CD8-positive, alpha-beta memory T cell (primary cell): Measurements from ENCODE around the gene EXOC6B. TPM values are rescaled to one million over a fixed set of nuclear protein-coding genes. Genes with fewer than 3 reads are reported as not detected.

ENCODE experiments used
- CTCF ChIA-PET: fragments of 350-600 bp; sonication (Branson Sonifier 250); formaldehyde crosslinking; loops from one replicate; lab custom pipeline; 2021; ENCODE audit warnings: antibody characterized with exemption; lab: Charles Lee
- POLR2A ChIA-PET: fragments of 350-600 bp; sonication (Branson Sonifier 250); formaldehyde crosslinking; loops from one replicate; lab custom pipeline; 2021; ENCODE audit warnings: antibody characterized with exemption; lab: Charles Lee
- DNase-seq, 5 donors: peaks; one replicate each; pipeline versions ENCODE4 v3.0.0 to v3.0.0-alpha.2; 2020 to 2022; ENCODE audit warnings: mixed read lengths in 1 of 5
- H3K27ac ChIP-seq: one replicate; pipeline ENCODE4 v1.7.0; 2013; ENCODE audit warnings: low read depth, mild to moderate bottlenecking, low read length, moderate library complexity
- H3K27me3 ChIP-seq: 2 replicates; pipeline ENCODE4 v1.7.0; 2013; ENCODE audit warnings: low read length, mild to moderate bottlenecking; ENCODE audit not compliant: insufficient read depth, poor library complexity, severe bottlenecking
- H3K36me3 ChIP-seq: 2 replicates; pipeline ENCODE4 v1.7.0; 2013; ENCODE audit warnings: mild to moderate bottlenecking, low read length, moderate library complexity; ENCODE audit not compliant: insufficient read depth
- H3K4me1 ChIP-seq: 2 replicates; pipeline ENCODE4 v1.7.0; 2013; ENCODE audit warnings: mild to moderate bottlenecking, low read length, moderate library complexity; ENCODE audit not compliant: insufficient read depth
- H3K4me3 ChIP-seq: 2 replicates; pipeline ENCODE4 v1.7.0; 2013; ENCODE audit warnings: mild to moderate bottlenecking, low read length
- H3K9me3 ChIP-seq: 2 replicates; pipeline ENCODE4 v1.7.0; 2013; ENCODE audit warnings: mild to moderate bottlenecking, low read length
- H3K27ac Mint-ChIP-seq, 8 donors: one replicate each; pipeline ENCODE4 v1.8.0; 2020 to 2021; ENCODE audit warnings: mixed read lengths in 8 of 8, mild to moderate bottlenecking in 6 of 8, inconsistent platforms in 3 of 8, moderate library complexity in 3 of 8
- H3K27me3 Mint-ChIP-seq, 2 donors: one replicate each; pipeline ENCODE4 v1.8.0; 2020 to 2021; ENCODE audit warnings: mixed read lengths in 2 of 2, mild to moderate bottlenecking in 1 of 2, moderate library complexity in 1 of 2
- H3K36me3 Mint-ChIP-seq, 3 donors: one replicate each; pipeline ENCODE4 v1.8.0; 2020 to 2021; ENCODE audit warnings: mixed read lengths in 3 of 3, inconsistent platforms in 1 of 3, mild to moderate bottlenecking in 1 of 3
- H3K4me1 Mint-ChIP-seq, 3 donors: one replicate each; pipeline ENCODE4 v1.8.0; 2020 to 2021; ENCODE audit warnings: mixed read lengths in 3 of 3, inconsistent platforms in 1 of 3, mild to moderate bottlenecking in 1 of 3
- H3K4me3 Mint-ChIP-seq, 7 donors: one replicate each; pipeline ENCODE4 v1.8.0; 2020 to 2021; ENCODE audit warnings: mixed read lengths in 7 of 7, mild to moderate bottlenecking in 6 of 7, moderate library complexity in 4 of 7, inconsistent platforms in 2 of 7
- H3K9me3 Mint-ChIP-seq, 5 donors: one replicate each; pipeline ENCODE4 v1.8.0; 2020 to 2022; ENCODE audit warnings: mixed read lengths in 5 of 5, mild to moderate bottlenecking in 3 of 5, moderate library complexity in 2 of 5, inconsistent platforms in 1 of 5
- polyA plus RNA-seq: library from polyadenylated mRNA; unstranded; fragments of 300-500 nt; fragmentation: Illumina TruSeq; gene quantifications from one replicate; pipeline ENCODE4 v1.2.3, GENCODE V29; 2021
- total RNA-seq, 2 experiments: library from RNA; stranded (reverse); gene quantifications; one replicate each; pipeline ENCODE4 v1.2.3, GENCODE V29; 2021

Gene EXOC6B
- total and polyA plus RNA-seq, 3 experiments from 2014 or later, result 2.1 to 9.4 (median 7.1) TPM

- H3K27ac Mint-ChIP-seq, result no peak overlapping the region
Observed at GRCh38 chr2:72156872-72157271, 669.0 kb downstream of the EXOC6B start.

DNA sequence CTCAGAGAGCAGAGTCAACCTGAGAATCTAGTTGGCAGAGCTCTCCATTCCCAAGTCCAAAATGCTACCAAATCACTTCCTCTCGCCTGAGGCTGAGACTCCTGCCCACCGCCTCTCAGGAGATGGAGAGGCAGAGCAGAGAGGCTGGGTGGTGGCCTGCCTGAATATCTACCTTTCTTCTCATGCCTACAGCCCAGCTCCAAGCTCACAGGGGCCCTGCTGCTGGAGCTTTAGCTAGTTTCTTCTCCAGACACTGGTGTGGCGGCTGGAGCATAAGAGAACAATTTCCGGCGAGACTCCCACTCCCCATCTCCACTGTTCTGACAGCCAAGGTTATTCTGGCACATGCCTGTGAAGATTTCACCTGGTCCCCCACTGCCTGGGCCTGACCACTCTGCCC lies 670.1 kb downstream of the EXOC6B start:
- ChIA-PET CTCF (no interaction called here), POLR2A (no interaction called here)
- Histone ChIP-seq H3K27me3 (peaks cover 3% of the 10 kb centered on the region), H3K27ac (no peak overlapping the region), H3K4me1 (no peaks in the 10 kb centered on the region), H3K36me3 (no peaks in the 10 kb centered on the region), H3K9me3 (no peaks in the 10 kb centered on the region), H3K4me3 (no peak overlapping the region)
- no peak for DNase-seq
- H3K36me3 Mint-ChIP-seq, result no peaks in the 10 kb centered on the region
- no peaks in the 10 kb centered on the region for H3K9me3 Mint-ChIP-seq
- no peak overlapping the region for H3K4me3 Mint-ChIP-seq
- no peaks in the 10 kb centered on the region for H3K4me1 Mint-ChIP-seq
- H3K27me3 Mint-ChIP-seq, result peaks cover 14 to 66% of the 10 kb centered on the region in 2 donors
- no peak overlapping the region for H3K27ac Mint-ChIP-seq

More at GRCh38 chr2:72156872-72157271, 669.0 kb downstream of the EXOC6B start:
- Histone ChIP-seq H3K27ac (no peak overlapping the region), H3K4me1 (no peaks in the 10 kb centered on the region), H3K27me3 (no peaks in the 10 kb centered on the region), H3K4me3 (no peak overlapping the region), H3K9me3 (no peaks in the 10 kb centered on the region), H3K36me3 (no peaks in the 10 kb centered on the region)
- Mint-ChIP-seq H3K4me1 (no peaks in the 10 kb centered on the region), H3K4me3 (no peak overlapping the region), H3K36me3 (no peaks in the 10 kb centered on the region), H3K27me3 (peaks cover 15 to 67% of the 10 kb centered on the region in 2 donors), H3K9me3 (no peaks in the 10 kb centered on the region)
- ChIA-PET CTCF (no interaction called here), POLR2A (no interaction called here)
- no peak for DNase-seq

DNA sequence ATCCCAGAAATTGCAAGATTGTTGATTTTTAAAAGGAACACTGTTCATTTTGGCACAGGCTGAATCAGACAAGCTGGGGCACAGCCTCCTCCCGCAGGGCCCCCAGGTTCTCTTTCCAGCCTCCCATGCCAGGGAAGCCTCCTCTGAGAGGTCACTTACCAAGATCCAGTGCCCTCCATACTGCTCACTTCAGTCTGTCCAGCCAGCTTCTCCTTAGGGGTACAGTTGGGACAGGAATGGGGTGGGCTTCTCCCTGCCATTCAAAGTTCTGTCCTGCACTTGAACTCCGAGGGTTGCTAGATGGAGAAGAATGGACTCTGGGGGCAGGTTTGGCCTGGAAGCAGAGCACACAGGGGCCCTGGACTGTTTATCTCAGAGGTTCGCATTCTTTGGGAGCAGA lies 670.7 kb downstream of the EXOC6B start:
- Histone ChIP-seq H3K4me1 (no peaks in the 10 kb centered on the region), H3K27me3 (peaks cover 9% of the 10 kb centered on the region), H3K4me3 (no peak overlapping the region), H3K9me3 (no peaks in the 10 kb centered on the region), H3K27ac (no peak overlapping the region), H3K36me3 (no peaks in the 10 kb centered on the region)
- H3K9me3 Mint-ChIP-seq, result no peaks in the 10 kb centered on the region
- ChIA-PET CTCF (no interaction called here), POLR2A (no interaction called here)
- DNase-seq, result no peak
- peaks cover 19 to 67% of the 10 kb centered on the region in 2 donors for H3K27me3 Mint-ChIP-seq
- H3K4me1 Mint-ChIP-seq, result peaks cover 2 to 5% (median 4%) of the 10 kb centered on the region in 3 donors
- H3K36me3 Mint-ChIP-seq, result no peaks in the 10 kb centered on the region
- no peak overlapping the region for H3K4me3 Mint-ChIP-seq
- H3K27ac Mint-ChIP-seq, result no peak overlapping the region

DNA sequence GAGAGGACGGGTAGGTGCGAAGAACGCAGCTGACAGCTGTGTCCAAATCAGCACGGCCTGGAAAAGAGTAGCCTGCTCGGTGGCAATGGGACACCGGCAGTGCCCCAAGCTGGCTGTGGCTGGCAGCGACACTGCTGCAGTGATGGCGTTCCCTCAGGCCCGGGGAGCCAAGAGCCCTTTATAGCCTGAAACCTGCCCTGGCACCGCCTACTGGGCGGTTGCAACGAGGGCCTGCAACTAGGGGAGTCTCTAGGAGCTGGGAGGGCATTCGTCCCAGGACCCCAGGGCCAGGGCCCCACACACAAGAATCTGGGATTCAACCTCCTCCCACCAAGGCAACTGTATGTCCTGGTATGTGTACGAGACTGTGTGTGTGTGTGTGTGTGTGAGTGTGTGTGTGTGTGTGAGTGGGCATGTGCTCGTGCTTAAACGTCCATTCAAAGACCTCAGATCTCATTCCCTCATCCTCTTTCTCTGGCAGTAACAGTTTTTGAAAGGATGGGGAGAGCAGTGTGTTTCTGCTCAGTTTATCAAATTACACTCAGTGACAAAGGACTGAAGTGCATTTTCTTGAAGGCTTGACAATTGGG lies 671.4 kb downstream of the EXOC6B start:
- no peaks in the 10 kb centered on the region for H3K9me3 ChIP-seq
- Mint-ChIP-seq H3K27me3 (peaks cover 23 to 68% of the 10 kb centered on the region in 2 donors), H3K9me3 (no peaks in the 10 kb centered on the region), H3K4me1 (peaks cover 9 to 12% (median 11%) of the 10 kb centered on the region in 3 donors), H3K36me3 (no peaks in the 10 kb centered on the region), H3K27ac (no peak overlapping the region), H3K4me3 (no peak overlapping the region)
- no peaks in the 10 kb centered on the region for H3K36me3 ChIP-seq
- ChIA-PET POLR2A (no interaction called here), CTCF (no interaction called here)
- H3K27me3 ChIP-seq, result peaks cover 16% of the 10 kb centered on the region
- DNase-seq, result no peak
- H3K4me3 ChIP-seq, result no peak overlapping the region
- no peak overlapping the region for H3K27ac ChIP-seq
- H3K4me1 ChIP-seq, result peaks cover 2% of the 10 kb centered on the region

DNA sequence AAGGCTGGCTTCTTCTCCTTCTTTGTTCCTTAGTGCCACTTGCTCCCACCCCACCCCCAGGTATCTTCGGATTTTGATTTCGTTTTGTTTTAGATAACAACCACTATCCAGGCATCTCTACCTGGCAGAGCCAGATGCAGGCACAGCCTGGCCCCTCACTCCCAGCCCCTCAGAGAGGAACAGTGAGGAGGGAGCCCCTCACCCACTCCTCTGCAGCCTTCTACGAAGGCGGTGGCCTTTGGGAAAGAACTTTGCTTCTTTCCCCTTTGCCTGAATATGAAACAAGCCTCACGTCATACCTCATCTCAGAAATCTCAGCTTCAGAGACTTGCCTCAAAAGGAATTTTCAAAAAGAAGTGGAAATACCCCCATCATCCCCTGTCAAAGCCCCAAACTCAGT lies 671.9 kb downstream of the EXOC6B start:
- no peaks in the 10 kb centered on the region for H3K36me3 ChIP-seq
- POLR2A ChIA-PET, result no interaction called here
- H3K27ac ChIP-seq, result no peak overlapping the region
- H3K36me3 Mint-ChIP-seq, result no peaks in the 10 kb centered on the region
- peak overlapping the region in 2 of 8 donors; percentile 55 to 77 for H3K27ac Mint-ChIP-seq
- peaks cover 6% of the 10 kb centered on the region for H3K4me1 ChIP-seq
- H3K4me3 Mint-ChIP-seq, result no peak overlapping the region
- peaks cover 28 to 73% of the 10 kb centered on the region in 2 donors for H3K27me3 Mint-ChIP-seq
- peaks cover 20% of the 10 kb centered on the region for H3K27me3 ChIP-seq
- no peaks in the 10 kb centered on the region for H3K9me3 Mint-ChIP-seq
- no peaks in the 10 kb centered on the region for H3K9me3 ChIP-seq
- CTCF ChIA-PET, result no interaction called here
- peaks cover 15 to 17% (median 16%) of the 10 kb centered on the region in 3 donors for H3K4me1 Mint-ChIP-seq
- no peak for DNase-seq
- no peak overlapping the region for H3K4me3 ChIP-seq

DNA sequence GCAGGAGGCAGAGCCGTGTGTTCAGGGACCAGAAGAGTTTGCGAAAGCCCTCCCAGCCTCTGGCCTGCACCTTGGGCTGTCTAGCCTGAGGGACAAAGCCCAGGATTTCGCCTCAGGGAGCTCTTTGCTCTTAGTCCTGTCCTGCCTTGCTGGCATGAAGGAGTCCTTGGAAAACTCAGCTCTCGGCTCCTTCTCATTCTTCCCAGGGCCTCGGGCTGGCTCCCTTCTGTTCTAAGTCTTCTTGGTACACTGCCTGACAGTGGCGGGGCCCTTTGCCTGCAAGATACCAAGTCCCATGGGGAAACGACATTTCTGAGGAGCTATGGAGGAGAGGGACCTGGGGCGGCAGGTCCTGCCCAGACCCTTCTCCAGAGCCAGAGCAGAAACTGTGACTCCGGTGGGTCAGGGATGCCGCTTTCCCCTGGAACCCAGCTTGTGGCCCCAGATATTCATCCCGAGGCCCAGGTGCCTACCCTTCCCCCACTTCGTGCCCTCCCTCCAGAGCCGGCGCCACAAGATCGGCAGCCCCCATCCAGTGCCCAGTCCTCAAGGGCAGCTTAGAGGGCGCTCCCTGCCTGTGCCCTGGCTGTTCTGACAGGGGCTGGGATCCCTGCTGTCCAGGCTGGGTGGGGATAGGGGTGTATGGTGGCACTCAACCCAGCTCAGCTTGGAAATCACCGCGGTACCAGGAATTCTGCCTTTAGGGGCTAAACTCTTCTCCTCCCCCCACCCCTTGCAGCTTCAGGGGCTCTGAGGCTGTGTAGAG lies 672.6 kb downstream of the EXOC6B start:
- Mint-ChIP-seq H3K27me3 (peaks cover 29 to 74% of the 10 kb centered on the region in 2 donors), H3K27ac (no peak overlapping the region), H3K4me1 (peaks cover 19 to 23% (median 20%) of the 10 kb centered on the region in 3 donors), H3K9me3 (peaks cover 0 to 2% (median 0%) of the 10 kb centered on the region in 5 donors), H3K4me3 (no peak overlapping the region), H3K36me3 (no peaks in the 10 kb centered on the region)
- H3K36me3 ChIP-seq, result no peaks in the 10 kb centered on the region
- ChIA-PET CTCF (no interaction called here), POLR2A (no interaction called here)
- H3K4me1 ChIP-seq, result peaks cover 6% of the 10 kb centered on the region
- no peak for DNase-seq
- H3K9me3 ChIP-seq, result no peaks in the 10 kb centered on the region
- no peak overlapping the region for H3K27ac ChIP-seq
- H3K27me3 ChIP-seq, result peaks cover 20% of the 10 kb centered on the region
- no peak overlapping the region for H3K4me3 ChIP-seq

GRCh38 chr2:72150861-72151356 lies 674.9 kb downstream of the EXOC6B start:
- H3K27me3 Mint-ChIP-seq, result peaks cover 42 to 79% of the 10 kb centered on the region in 2 donors
- peaks cover 29 to 39% (median 37%) of the 10 kb centered on the region in 3 donors for H3K4me1 Mint-ChIP-seq
- Histone ChIP-seq H3K27ac (no peak overlapping the region), H3K9me3 (no peaks in the 10 kb centered on the region), H3K36me3 (no peaks in the 10 kb centered on the region), H3K4me3 (no peak overlapping the region), H3K4me1 (peaks cover 10% of the 10 kb centered on the region), H3K27me3 (peaks cover 37% of the 10 kb centered on the region)
- H3K27ac Mint-ChIP-seq, result no peak overlapping the region
- ChIA-PET CTCF (interaction anchor here (1.0 to 2.5 kb wide), 10 partner anchors 8 to 615 kb away, joined by 3 to 15 read pairs (median 4); no protein-coding TSS in a partner anchor), POLR2A (no interaction called here)
- DNase-seq, result no peak
- H3K4me3 Mint-ChIP-seq, result peak overlapping the region in 2 of 7 donors; percentile 12 to 86
- H3K36me3 Mint-ChIP-seq, result no peaks in the 10 kb centered on the region
- peaks cover 0 to 6% (median 3%) of the 10 kb centered on the region in 5 donors for H3K9me3 Mint-ChIP-seq
